Gastroesophageal sphincter (tissue), 4 donors: ENCODE results near the gene WDHD1. TPM values are rescaled to one million over a fixed set of nuclear protein-coding genes. Genes with fewer than 3 reads are reported as not detected.

ENCODE experiments used
- ATAC-seq: fragments of 150-250 bp; one replicate; pipeline ENCODE4 v1.9.1; 2016; ENCODE audit warnings: mild to moderate bottlenecking, moderate library complexity
- H3K27ac ChIP-seq, 4 donors: fragments of 200-600 bp; sonication (generic) in 3 of 4; 1 replicate in 3 of 4; 2 replicates in 1 of 4; pipeline ENCODE4 v1.5.1; 2016 to 2019
- H3K27me3 ChIP-seq: fragments of 200-600 bp; sonication (generic); one replicate; pipeline ENCODE4 v1.5.1; 2019
- H3K36me3 ChIP-seq, 2 donors: fragments of 200-600 bp; sonication (generic); one replicate each; pipeline ENCODE4 v1.5.1; 2019; ENCODE audit warnings: control low read depth in 1 of 2
- H3K4me1 ChIP-seq, 3 donors: fragments of 200-600 bp; sonication (generic); 1 replicate in 2 of 3; 2 replicates in 1 of 3; pipeline ENCODE4 v1.5.1; 2016 to 2019; ENCODE audit warnings: control low read depth in 2 of 3
- H3K4me3 ChIP-seq, 2 donors: fragments of 200-600 bp; sonication (generic); one replicate each; pipeline ENCODE4 v1.5.1; 2019; ENCODE audit warnings: mild to moderate bottlenecking in 1 of 2, moderate library complexity in 1 of 2
- H3K9me3 ChIP-seq, 3 donors: fragments of 200-600 bp; sonication (generic); one replicate each; pipeline ENCODE4 v1.5.1; 2017 to 2019; ENCODE audit warnings: control low read depth in 2 of 3
- CTCF ChIP-seq, 4 experiments: fragments of 200-600 bp in 2 of 4; fragments of 450-650 bp in 2 of 4; sonication (generic) in 1 of 4; IDR thresholded peaks; one replicate each; pipeline ENCODE4 v1.5.1; 2017 to 2019; ENCODE audit warnings: antibody characterized with exemption in 4 of 4, mild to moderate bottlenecking in 2 of 4, moderate library complexity in 2 of 4
- EP300 ChIP-seq: sonication (generic); formaldehyde crosslinking; IDR thresholded peaks from one replicate; pipeline ENCODE4 v1.6.1; 2017; ENCODE audit warnings: antibody characterized with exemption, mild to moderate bottlenecking
- POLR2A ChIP-seq, 2 donors: fragments of 450-650 bp; IDR thresholded peaks; one replicate each; pipeline ENCODE4 v1.6.1; 2017; ENCODE audit warnings: antibody characterized with exemption in 2 of 2, mild to moderate bottlenecking in 2 of 2, moderate library complexity in 1 of 2
- POLR2AphosphoS5 ChIP-seq: sonication (generic); formaldehyde crosslinking; IDR thresholded peaks from one replicate; pipeline ENCODE4 v1.6.1; 2017; ENCODE audit warnings: antibody characterized with exemption
- WGBS, 2 donors: methylation state at CpG; one replicate each; pipeline ENCODE4 v1.1.5; 2018; ENCODE audit warnings: low coverage in 1 of 2; 5-methylcytosine and 5-hydroxymethylcytosine counted together
- total RNA-seq, 4 donors: library from RNA; depleted of rRNA; stranded (reverse); fragments of >200 nt; gene quantifications; one replicate each; pipeline ENCODE4 v1.1.0, GENCODE V29; 2016

WDHD1 gene
- total RNA-seq, 4 donors from 2014 or later, result 0.47 to 5.3 (median 2.2) TPM

DNA sequence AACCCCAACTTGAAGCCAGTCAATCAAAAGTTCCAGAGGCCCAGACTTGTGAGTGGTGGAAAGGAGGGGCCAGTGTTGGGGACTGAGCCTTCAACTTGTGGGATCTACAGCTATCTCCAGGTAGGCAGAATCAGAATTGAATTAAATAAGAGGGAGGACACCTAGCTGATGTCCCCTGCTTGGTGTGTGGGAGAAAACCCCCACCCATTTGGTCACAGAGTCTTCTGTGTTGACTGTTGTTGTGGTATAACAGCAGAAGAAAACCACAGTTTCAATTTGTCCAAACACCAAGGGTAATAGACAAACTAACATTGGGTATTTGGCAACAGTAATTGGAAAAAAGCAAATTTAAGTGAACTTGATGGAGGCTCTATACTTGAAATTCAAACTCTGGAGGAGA, 120.8 kb downstream of the WDHD1 start:
- ATAC-seq, result no peak
- Histone ChIP-seq H3K36me3 (no peaks in the 10 kb centered on the region), H3K27me3 (peaks cover 4% of the 10 kb centered on the region), H3K9me3 (no peaks in the 10 kb centered on the region), H3K4me1 (peaks cover 0 to 19% (median 0%) of the 10 kb centered on the region in 3 donors), H3K27ac (no peak overlapping the region), H3K4me3 (no peak overlapping the region)
- no peak for TF ChIP-seq EP300
- no peak for TF ChIP-seq POLR2A (IDR thresholded peaks at IDR 0.05)
- TF ChIP-seq POLR2AphosphoS5, result no peak
- TF ChIP-seq CTCF (IDR thresholded peaks at IDR 0.05), result no peak

DNA sequence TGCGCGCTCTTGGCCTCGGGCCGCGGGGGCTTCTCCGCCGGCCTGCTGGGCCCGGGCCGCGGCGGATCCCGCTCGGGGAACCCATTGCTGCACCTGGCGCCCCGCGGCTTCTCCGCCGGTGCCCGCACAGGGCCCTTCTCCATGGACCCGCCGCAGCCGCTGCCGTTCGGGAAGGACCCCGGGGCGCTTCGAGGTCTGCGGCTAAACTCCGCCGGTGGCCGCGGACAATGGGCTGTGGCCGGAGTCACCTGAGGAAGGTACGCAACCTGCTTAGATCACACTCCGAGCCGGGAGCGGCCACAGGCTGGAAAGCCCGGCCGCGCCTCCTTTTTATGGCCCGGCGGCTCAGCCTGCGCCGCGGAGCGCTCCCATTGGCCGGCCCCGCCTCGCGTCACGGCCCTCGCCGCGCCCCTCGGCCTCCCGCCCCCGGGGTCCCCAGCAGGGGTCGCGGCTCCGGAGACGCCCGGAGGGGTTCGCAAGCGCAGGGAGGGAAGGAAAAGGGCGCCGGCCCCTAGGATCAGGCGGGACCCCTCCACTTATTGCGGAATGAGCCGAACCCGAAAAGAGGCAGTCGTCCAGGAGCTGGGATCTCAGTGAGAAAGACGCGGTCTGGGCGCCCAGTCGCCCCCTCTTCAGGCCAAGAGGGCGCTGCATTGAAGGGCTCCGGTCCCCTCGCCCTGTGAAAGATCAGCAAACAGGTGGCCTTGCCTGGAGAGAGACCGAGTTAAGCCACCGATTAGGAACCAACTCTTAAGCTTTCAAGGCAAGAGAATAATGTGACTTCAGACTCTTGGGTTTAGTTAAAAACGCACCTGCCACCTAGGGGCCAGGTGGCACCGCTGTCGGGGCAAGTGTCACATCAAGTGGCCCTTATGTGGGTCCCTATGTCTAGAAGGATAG, 124.1 kb downstream of the WDHD1 start, which contains the start of gene GCH1:
Gene GCH1, minus strand, starts transcription at position 306 of the 900 bp plus-strand sequence. Its CDS starts 163 bp downstream, at position 143.
- peak within 1 kb of the TSS in 3 of 4 donors; percentile 81 to 83 (median 81) for H3K27ac ChIP-seq
- 0 to 5% methylated on average over 3 of the region's 83 CpGs for WGBS, 2 donors
- peaks cover 7% of the 10 kb centered on the region for H3K27me3 ChIP-seq
- TF ChIP-seq CTCF (IDR thresholded peaks at IDR 0.05) (peak in 3 of 4 experiments; percentile 2 to 55 (median 31)), POLR2A (IDR thresholded peaks at IDR 0.05) (peak; percentile 39 to 64), POLR2AphosphoS5 (no peak)
- H3K4me1 ChIP-seq, result peaks cover 0 to 22% (median 0%) of the 10 kb centered on the region in 3 donors
- H3K4me3 ChIP-seq, result peak within 1 kb of the TSS; percentile 68 to 89
- ATAC-seq, result peak; percentile 85
- H3K36me3 ChIP-seq, result no peaks in the 10 kb centered on the region
- H3K9me3 ChIP-seq, result no peaks in the 10 kb centered on the region

DNA sequence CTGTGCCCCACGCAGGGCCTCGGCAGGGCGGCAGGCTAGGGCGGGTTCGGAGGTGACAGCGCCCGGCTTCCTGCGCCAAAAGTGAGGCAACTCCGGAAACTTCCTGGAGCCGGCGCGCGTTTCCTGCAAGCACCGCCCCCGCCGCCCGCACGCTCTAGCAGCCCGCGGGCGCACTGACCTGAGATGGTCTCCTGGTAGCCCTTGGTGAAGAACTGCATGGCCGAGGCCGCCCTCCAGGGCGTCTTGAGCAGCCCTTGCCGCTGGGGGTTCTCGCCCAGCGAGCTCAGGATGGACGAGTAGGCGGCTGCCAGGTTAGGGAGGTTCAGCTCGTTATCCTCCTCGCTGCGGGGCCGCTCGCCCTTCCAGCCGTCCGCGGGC, 124.8 kb downstream of the WDHD1 start:
- H3K27ac ChIP-seq, result peak overlapping the region in 3 of 4 donors; percentile 81 to 83 (median 81)
- no CpG with 5 or more reads among the region's 37 CpGs for WGBS, 2 donors
- peaks cover 7% of the 10 kb centered on the region for H3K27me3 ChIP-seq
- H3K9me3 ChIP-seq, result no peaks in the 10 kb centered on the region
- peak; percentile 80 for ATAC-seq
- peak overlapping the region; percentile 68 to 89 for H3K4me3 ChIP-seq
- no peaks in the 10 kb centered on the region for H3K36me3 ChIP-seq
- peaks cover 0 to 22% (median 0%) of the 10 kb centered on the region in 3 donors for H3K4me1 ChIP-seq
- TF ChIP-seq POLR2AphosphoS5 (peak; percentile 41), CTCF (IDR thresholded peaks at IDR 0.05) (no peak), EP300 (no peak), POLR2A (IDR thresholded peaks at IDR 0.05) (no peak)

- Histone ChIP-seq H3K4me1 (peaks cover 0 to 22% (median 0%) of the 10 kb centered on the region in 3 donors), H3K36me3 (no peaks in the 10 kb centered on the region), H3K27ac (peak overlapping the region in 3 of 4 donors; percentile 81 to 83 (median 81)), H3K4me3 (peak overlapping the region; percentile 68 to 89), H3K9me3 (no peaks in the 10 kb centered on the region), H3K27me3 (peaks cover 7% of the 10 kb centered on the region)
- no peak for TF ChIP-seq POLR2A (IDR thresholded peaks at IDR 0.05)
- no peak for TF ChIP-seq EP300
- TF ChIP-seq POLR2AphosphoS5, result no peak
- no peak for TF ChIP-seq CTCF (IDR thresholded peaks at IDR 0.05)
- WGBS, 2 donors, result no CpG with 5 or more reads among the region's 42 CpGs
- peak; percentile 6 for ATAC-seq
Measured at GRCh38 chr14:54901380-54902142, 125.3 kb downstream of the WDHD1 start.
